ENCODE measurements around the gene LIN9. TPM values are rescaled to one million over a fixed set of nuclear protein-coding genes. Genes with fewer than 3 reads are reported as not detected.

Gene LIN9
- total and polyA plus RNA-seq, 10 of the 15 experiments (the other 5 are each of a cell fraction or from before 2014, with no cell fraction given) = 5.9 to 13.5 (median 8.3) TPM

DNA sequence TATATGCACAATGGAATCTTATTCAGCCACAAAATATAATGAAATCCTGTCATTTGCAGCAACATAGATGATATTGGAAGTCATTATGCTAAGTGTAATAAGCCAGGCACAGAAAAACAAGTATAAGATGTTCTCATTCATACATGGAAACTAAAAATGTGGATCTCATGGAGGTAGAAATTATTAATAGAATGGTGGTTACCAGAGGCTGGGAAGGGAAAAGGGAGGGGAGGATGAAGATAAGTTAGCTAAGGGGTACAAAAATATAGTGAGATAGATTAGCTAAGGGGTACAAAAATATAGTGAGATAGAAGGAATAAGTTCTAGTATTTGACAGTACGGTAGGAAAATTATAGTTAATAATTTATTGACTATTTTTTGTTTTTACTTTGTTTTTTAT lies 27.9 kb downstream of the LIN9 start:
- in situ Hi-C loops (cut with MboI) (no loop called here), intact Hi-C loops (cut with micrococcal nuclease; ENCODE audit: unreplicated experiment) (no loop called here)
- ChIA-PET CTCF (interaction anchor here (1.9 kb wide), 1 partner anchor 155 kb away, joined by 6 read pairs; no protein-coding TSS in a partner anchor), SMC1A (ENCODE audit: uncharacterized antibody, unreplicated experiment) (interaction anchor here (2.3 kb wide), 1 partner anchor 52 kb away, joined by 7 read pairs; no protein-coding TSS in a partner anchor), RAD21 (ENCODE audit: unreplicated experiment) (no interaction called here), POLR2A (no interaction called here)
- Histone ChIP-seq H3K4me3 (no peak overlapping the region), H3K9ac (ENCODE audit: control insufficient read depth, insufficient read depth, low read length) (no peak overlapping the region), H3K27ac (ENCODE audit: control insufficient read depth, insufficient read depth) (no peak overlapping the region), H3K27me3 (replicated peaks in 1 of 2; ENCODE audit: control insufficient read depth in 2 of 2, insufficient read depth in 2 of 2, low read length in 1 of 2) (no peaks in the 10 kb centered on the region), H3K4me1 (ENCODE audit: control insufficient read depth, insufficient read depth, low read length) (no peaks in the 10 kb centered on the region), H3K9me3 (replicated peaks; ENCODE audit: control insufficient read depth, insufficient read depth, low read length) (no peaks in the 10 kb centered on the region), H4K20me1 (ENCODE audit: control insufficient read depth, insufficient read depth) (no peaks in the 10 kb centered on the region), H3K4me2 (ENCODE audit: control insufficient read depth, insufficient read depth) (no peak overlapping the region), H3K79me2 (ENCODE audit: control insufficient read depth, insufficient read depth, low read length) (no peaks in the 10 kb centered on the region), H2AFZ (ENCODE audit: control insufficient read depth, low read depth, low read length) (no peak overlapping the region), H3K36me3 (ENCODE audit: control insufficient read depth in 2 of 2, insufficient read depth in 2 of 2, low read length in 1 of 2) (no peaks in the 10 kb centered on the region; a peak in 1 of 4 replicates)
- TF ChIP-seq IRF4 (IDR thresholded peaks at IDR 0.05; ENCODE audit: low read depth, low read length) (no peak), STAT3 (IDR thresholded peaks at IDR 0.05; ENCODE audit: low read depth, low read length) (no peak), SRF (IDR thresholded peaks at IDR 0.05; ENCODE audit: low read depth in 2 of 2, low read length in 2 of 2) (no peak), SMAD1 (IDR thresholded peaks at IDR 0.05; ENCODE audit: low read depth, partially characterized antibody) (no peak), WRNIP1 (IDR thresholded peaks at IDR 0.05; ENCODE audit: borderline replicate concordance, low read depth, low read length) (no peak), MXI1 (IDR thresholded peaks at IDR 0.05; ENCODE audit: low read depth, low read length) (no peak)
- TF ChIP-seq, protein P1, sequence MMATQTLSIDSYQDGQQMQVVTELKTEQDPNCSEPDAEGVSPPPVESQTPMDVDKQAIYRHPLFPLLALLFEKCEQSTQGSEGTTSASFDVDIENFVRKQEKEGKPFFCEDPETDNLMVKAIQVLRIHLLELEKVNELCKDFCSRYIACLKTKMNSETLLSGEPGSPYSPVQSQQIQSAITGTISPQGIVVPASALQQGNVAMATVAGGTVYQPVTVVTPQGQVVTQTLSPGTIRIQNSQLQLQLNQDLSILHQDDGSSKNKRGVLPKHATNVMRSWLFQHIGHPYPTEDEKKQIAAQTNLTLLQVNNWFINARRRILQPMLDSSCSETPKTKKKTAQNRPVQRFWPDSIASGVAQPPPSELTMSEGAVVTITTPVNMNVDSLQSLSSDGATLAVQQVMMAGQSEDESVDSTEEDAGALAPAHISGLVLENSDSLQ (IDR thresholded peaks at IDR 0.05) = no peak
- TF ChIP-seq, protein P2, sequence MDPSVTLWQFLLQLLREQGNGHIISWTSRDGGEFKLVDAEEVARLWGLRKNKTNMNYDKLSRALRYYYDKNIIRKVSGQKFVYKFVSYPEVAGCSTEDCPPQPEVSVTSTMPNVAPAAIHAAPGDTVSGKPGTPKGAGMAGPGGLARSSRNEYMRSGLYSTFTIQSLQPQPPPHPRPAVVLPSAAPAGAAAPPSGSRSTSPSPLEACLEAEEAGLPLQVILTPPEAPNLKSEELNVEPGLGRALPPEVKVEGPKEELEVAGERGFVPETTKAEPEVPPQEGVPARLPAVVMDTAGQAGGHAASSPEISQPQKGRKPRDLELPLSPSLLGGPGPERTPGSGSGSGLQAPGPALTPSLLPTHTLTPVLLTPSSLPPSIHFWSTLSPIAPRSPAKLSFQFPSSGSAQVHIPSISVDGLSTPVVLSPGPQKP (IDR thresholded peaks at IDR 0.05; ENCODE audit: low read depth, low read length) = no peak
- TF ChIP-seq, protein P3, sequence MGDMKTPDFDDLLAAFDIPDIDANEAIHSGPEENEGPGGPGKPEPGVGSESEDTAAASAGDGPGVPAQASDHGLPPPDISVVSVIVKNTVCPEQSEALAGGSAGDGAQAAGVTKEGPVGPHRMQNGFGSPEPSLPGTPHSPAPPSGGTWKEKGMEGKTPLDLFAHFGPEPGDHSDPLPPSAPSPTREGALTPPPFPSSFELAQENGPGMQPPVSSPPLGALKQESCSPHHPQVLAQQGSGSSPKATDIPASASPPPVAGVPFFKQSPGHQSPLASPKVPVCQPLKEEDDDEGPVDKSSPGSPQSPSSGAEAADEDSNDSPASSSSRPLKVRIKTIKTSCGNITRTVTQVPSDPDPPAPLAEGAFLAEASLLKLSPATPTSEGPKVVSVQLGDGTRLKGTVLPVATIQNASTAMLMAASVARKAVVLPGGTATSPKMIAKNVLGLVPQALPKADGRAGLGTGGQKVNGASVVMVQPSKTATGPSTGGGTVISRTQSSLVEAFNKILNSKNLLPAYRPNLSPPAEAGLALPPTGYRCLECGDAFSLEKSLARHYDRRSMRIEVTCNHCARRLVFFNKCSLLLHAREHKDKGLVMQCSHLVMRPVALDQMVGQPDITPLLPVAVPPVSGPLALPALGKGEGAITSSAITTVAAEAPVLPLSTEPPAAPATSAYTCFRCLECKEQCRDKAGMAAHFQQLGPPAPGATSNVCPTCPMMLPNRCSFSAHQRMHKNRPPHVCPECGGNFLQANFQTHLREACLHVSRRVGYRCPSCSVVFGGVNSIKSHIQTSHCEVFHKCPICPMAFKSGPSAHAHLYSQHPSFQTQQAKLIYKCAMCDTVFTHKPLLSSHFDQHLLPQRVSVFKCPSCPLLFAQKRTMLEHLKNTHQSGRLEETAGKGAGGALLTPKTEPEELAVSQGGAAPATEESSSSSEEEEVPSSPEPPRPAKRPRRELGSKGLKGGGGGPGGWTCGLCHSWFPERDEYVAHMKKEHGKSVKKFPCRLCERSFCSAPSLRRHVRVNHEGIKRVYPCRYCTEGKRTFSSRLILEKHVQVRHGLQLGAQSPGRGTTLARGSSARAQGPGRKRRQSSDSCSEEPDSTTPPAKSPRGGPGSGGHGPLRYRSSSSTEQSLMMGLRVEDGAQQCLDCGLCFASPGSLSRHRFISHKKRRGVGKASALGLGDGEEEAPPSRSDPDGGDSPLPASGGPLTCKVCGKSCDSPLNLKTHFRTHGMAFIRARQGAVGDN (IDR thresholded peaks at IDR 0.05) = no peak
- no peak for ATAC-seq
- 100% methylated on average over 1 of the region's 1 CpG for WGBS (ENCODE audit: insufficient coverage, insufficient replicate concordance, low lambda C conversion rate, missing lambda C conversion rate)
- no TSS peak for BruUV-seq (replicated peaks)
- FAIRE-seq = no peak
- DNase-seq (ENCODE audit: low read depth, low spot score) = no peak

Measured in GM12878 (cell line).